T-helper 1 cell treated with Interleukin-12 subunit alpha and Interleukin-12 subunit beta and Interleukin-4 antibody, amounts not matched to agents 30 μg/mL and 1 μg/mL, for 36 hours (primary cell): ENCODE data around the gene PRKG1.
"Not testable (repeated sequence)": the region's sequence is repeated elsewhere in the genome, so short reads cannot be mapped to it uniquely, and the experiment has no call there.

Source experiments
- H3K27ac Mint-ChIP-seq: one replicate; pipeline ENCODE4 v1.8.0; 2021; ENCODE audit warnings: mild to moderate bottlenecking, mixed read lengths
- H3K27me3 Mint-ChIP-seq: one replicate; pipeline ENCODE4 v1.8.0; 2021; ENCODE audit warnings: low read depth, mixed read lengths
- H3K36me3 Mint-ChIP-seq: one replicate; pipeline ENCODE4 v1.8.0; 2021; ENCODE audit warnings: low read depth, mixed read lengths
- H3K4me1 Mint-ChIP-seq: one replicate; pipeline ENCODE4 v1.8.0; 2021; ENCODE audit warnings: low read depth, mixed read lengths
- H3K4me3 Mint-ChIP-seq: one replicate; pipeline ENCODE4 v1.8.0; 2021; ENCODE audit warnings: mild to moderate bottlenecking, moderate library complexity, mixed read lengths
- H3K9me3 Mint-ChIP-seq: one replicate; pipeline ENCODE4 v1.8.0; 2021; ENCODE audit warnings: mixed read lengths

Gene PRKG1

DNA sequence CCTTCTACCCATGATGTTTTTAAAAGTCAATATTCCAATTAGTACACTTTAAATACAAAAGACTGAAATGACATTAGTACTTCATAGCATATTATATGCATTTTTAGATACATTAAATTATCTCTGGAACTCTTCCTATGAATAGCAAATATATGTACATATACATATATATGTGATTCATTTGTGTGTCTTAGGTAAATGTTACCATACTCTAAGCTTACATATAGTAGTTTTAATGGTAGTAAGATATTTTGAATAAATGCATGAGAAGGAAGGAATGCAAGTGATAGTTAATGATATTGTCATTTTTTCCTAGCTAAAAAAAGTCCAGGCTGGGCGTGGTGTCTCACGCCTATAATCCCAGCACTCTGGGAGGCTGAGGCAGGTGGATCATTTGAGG, 671.1 kb downstream of the PRKG1 start:
- Mint-ChIP-seq H3K4me3 (no peak overlapping the region), H3K36me3 (no peaks in the 10 kb centered on the region), H3K27ac (no peak overlapping the region), H3K9me3 (no peaks in the 10 kb centered on the region), H3K4me1 (no peaks in the 10 kb centered on the region), H3K27me3 (peaks cover 4% of the 10 kb centered on the region)

DNA sequence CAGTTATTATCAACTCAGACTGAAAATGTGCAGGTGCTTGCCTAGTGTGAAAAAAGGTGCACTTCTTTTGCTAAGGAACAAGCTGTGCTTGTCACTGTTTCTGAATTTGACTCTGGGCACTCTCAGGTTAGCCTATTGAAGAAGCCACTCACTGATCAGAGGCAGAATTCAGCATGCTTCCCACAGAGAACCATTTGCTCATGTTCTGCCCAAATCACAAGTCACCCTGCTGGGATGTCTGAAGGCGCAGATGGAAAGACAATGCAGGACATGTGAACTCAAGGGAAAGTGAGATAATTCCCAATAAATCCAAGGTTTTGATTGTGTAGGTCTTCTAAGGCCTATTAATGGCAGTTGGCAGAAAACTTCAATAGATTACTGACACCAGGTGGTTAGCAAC, 672.9 kb downstream of the PRKG1 start:
- Mint-ChIP-seq H3K27ac (no peak overlapping the region), H3K9me3 (no peaks in the 10 kb centered on the region), H3K4me1 (no peaks in the 10 kb centered on the region), H3K27me3 (no peaks in the 10 kb centered on the region), H3K36me3 (no peaks in the 10 kb centered on the region), H3K4me3 (no peak overlapping the region)

DNA sequence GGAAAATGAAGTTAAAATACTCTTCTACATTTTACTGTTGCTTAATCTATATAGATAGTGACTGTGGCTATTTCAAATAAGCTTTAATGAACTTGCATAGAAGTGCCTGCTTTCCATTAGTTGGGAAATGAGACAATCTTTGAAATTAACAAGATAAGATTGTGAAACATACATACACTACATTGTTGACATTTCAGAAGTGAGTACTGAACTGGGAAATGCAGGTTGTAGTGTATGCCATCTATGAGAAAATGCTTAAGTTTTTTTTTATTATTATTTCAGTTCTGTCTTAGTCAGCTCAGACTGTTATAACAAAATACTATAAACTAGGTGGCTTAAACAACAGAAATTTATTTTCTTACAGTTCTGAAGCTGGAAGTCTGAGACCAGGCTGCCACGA, 674.7 kb downstream of the PRKG1 start:
- H3K4me1 Mint-ChIP-seq = no peaks in the 10 kb centered on the region
- no peaks in the 10 kb centered on the region for H3K36me3 Mint-ChIP-seq

GRCh38 chr10:51758366-51758765, 684.1 kb downstream of the PRKG1 start:
- H3K36me3 Mint-ChIP-seq = no peaks in the 10 kb centered on the region
- H3K27ac Mint-ChIP-seq = no peak overlapping the region
- peaks cover 1% of the 10 kb centered on the region for H3K4me1 Mint-ChIP-seq

More for the DNA sequence above, 674.7 kb downstream of the PRKG1 start:
- Mint-ChIP-seq H3K4me3 (no peak overlapping the region), H3K9me3 (peaks cover 2% of the 10 kb centered on the region), H3K27me3 (peaks cover 2% of the 10 kb centered on the region), H3K27ac (no peak overlapping the region)

DNA sequence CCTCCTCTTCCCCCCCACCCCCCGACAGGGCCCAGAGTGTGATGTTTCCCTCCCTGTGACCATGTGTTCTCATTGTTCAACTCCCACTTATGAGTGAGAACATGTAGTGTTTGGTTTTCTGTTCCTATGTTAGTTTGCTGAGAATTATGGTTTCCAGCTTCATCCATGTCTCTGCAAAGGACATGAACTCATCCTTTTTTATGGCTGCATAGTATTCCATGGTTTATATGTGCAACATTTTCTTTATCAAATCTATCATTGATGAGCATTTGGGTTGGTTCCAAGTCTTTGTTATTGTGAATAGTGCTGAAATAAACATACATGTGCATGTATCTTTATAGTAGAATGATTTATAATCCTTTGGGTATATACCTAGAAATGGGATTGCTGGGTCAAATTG, 684.6 kb downstream of the PRKG1 start:
- not testable (repeated sequence) for H3K36me3 Mint-ChIP-seq, H3K4me3 Mint-ChIP-seq

More at GRCh38 chr10:51758366-51758765, 684.1 kb downstream of the PRKG1 start:
- Mint-ChIP-seq H3K9me3 (peaks cover 4% of the 10 kb centered on the region), H3K27me3 (peaks cover 8% of the 10 kb centered on the region), H3K4me3 (no peak overlapping the region)

DNA sequence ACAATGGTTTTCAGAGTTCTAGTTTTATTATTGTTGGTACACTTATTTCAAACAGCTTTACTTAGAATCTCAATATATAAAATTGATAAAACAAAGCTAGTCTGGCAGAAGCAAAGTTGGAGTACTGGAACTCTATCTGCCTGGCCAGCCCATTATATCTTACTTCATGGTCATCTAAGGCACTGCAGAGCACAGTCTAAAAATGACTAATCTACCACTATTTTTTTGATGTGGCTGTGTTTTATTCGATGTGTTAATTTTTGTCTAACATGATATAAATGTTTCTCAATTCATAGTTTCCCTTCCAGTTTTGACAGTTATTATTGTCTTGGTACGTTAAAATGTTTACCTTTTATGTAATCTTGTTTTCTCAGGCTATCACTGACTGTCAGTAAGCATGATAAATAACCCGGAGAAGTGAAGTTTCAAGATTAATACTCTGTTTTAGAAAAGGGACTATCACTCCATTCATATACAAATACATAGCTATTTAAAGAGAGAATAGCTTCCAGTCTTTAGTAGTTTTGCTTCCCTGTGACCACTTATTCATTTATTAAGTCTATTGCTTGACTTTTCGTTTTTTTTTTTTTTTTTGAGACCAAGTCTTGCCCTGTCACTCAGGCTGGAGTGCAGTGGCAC, 685.7 kb downstream of the PRKG1 start:
- Mint-ChIP-seq H3K4me1 (peaks cover 1% of the 10 kb centered on the region), H3K27me3 (peaks cover 6% of the 10 kb centered on the region), H3K4me3 (no peak overlapping the region), H3K27ac (no peak overlapping the region), H3K9me3 (no peaks in the 10 kb centered on the region), H3K36me3 (no peaks in the 10 kb centered on the region)

More for the DNA sequence above, 684.6 kb downstream of the PRKG1 start:
- not testable (repeated sequence) for H3K27ac Mint-ChIP-seq, H3K4me1 Mint-ChIP-seq, H3K9me3 Mint-ChIP-seq, H3K27me3 Mint-ChIP-seq

GRCh38 chr10:51760864-51761640, 686.8 kb downstream of the PRKG1 start:
- Mint-ChIP-seq H3K27me3 (peaks cover 6% of the 10 kb centered on the region), H3K4me1 (peaks cover 1% of the 10 kb centered on the region), H3K36me3 (no peaks in the 10 kb centered on the region), H3K4me3 (no peak overlapping the region), H3K9me3 (peaks cover 2% of the 10 kb centered on the region), H3K27ac (no peak overlapping the region)

- no peak overlapping the region for H3K27ac Mint-ChIP-seq
Observed at GRCh38 chr10:51763746-51764145, 689.5 kb downstream of the PRKG1 start.

GRCh38 chr10:51765284-51765971, 691.1 kb downstream of the PRKG1 start:
- Mint-ChIP-seq H3K27me3 (peaks cover 15% of the 10 kb centered on the region), H3K36me3 (peaks cover 2% of the 10 kb centered on the region), H3K4me3 (no peak overlapping the region), H3K4me1 (no peaks in the 10 kb centered on the region), H3K9me3 (peaks cover 14% of the 10 kb centered on the region), H3K27ac (no peak overlapping the region)

More at GRCh38 chr10:51763746-51764145, 689.5 kb downstream of the PRKG1 start:
- Mint-ChIP-seq H3K4me1 (peaks cover 1% of the 10 kb centered on the region), H3K4me3 (no peak overlapping the region), H3K9me3 (peaks cover 14% of the 10 kb centered on the region), H3K36me3 (peaks cover 2% of the 10 kb centered on the region), H3K27me3 (peaks cover 15% of the 10 kb centered on the region)

- Mint-ChIP-seq H3K4me1 (no peaks in the 10 kb centered on the region), H3K27me3 (peaks cover 13% of the 10 kb centered on the region), H3K27ac (no peak overlapping the region), H3K4me3 (no peak overlapping the region), H3K36me3 (peaks cover 2% of the 10 kb centered on the region), H3K9me3 (peaks cover 14% of the 10 kb centered on the region)
Observed at GRCh38 chr10:51766423-51767102, 692.3 kb downstream of the PRKG1 start.

DNA sequence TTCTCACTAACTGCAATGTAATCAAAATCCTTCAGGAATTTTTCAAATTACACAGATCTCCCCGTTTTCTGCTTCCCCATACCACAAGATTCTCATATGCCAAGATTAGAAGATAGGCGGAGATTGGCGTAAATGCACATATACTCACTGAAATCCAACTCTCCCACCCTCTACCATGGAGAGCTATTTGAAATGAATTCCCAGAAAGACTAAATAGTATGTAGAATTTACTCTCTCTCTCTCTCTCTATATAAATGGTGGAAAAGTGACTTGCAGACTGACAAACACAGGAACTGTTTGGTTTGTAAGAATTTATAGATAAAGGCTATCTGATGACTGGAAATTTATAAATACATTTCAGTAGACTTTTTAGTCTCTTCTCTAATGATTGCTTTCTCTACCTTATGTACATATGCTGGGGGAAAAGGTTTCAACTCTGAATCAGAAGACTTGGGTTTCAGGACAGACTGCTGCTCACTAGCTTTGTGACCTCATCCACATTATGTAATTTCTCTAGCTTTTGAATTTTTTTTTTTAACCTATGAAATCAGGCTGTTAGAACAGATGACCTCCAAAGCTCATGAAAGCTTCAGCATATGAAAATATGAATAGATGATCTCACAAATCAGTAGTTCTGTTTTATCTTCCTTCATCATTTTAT, 692.9 kb downstream of the PRKG1 start:
- H3K4me3 Mint-ChIP-seq = no peak overlapping the region
- H3K9me3 Mint-ChIP-seq = peaks cover 14% of the 10 kb centered on the region
- no peaks in the 10 kb centered on the region for H3K4me1 Mint-ChIP-seq
- H3K36me3 Mint-ChIP-seq = peaks cover 2% of the 10 kb centered on the region
- H3K27ac Mint-ChIP-seq = no peak overlapping the region
- H3K27me3 Mint-ChIP-seq = peaks cover 13% of the 10 kb centered on the region

DNA sequence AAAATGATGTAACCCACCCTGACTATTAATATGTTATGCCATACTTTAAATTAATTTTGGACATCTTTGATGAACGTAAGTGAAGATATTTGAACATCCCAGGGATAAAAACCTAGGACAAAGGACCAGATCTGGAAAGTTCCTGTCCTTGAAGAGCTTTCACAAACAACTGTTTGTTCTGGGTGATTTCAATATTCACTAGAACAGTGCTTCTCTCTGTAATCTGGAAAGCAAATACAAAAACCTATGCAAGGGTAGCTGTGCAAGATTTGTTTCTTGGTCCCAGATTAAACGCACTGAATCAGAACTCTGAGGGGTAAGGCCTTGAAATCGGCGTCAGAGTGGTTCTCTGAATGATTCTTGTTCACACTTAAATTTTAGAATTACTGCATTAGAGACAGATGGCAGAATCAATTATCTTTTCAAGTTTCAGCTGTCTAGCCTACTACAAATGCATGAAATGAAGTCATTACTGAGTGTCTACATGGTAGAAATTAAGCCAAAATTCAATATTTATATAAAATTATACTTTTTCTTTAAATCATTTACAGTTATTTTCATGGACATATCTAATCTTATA, 694.7 kb downstream of the PRKG1 start:
- no peak overlapping the region for H3K4me3 Mint-ChIP-seq
- H3K36me3 Mint-ChIP-seq = peaks cover 2% of the 10 kb centered on the region

DNA sequence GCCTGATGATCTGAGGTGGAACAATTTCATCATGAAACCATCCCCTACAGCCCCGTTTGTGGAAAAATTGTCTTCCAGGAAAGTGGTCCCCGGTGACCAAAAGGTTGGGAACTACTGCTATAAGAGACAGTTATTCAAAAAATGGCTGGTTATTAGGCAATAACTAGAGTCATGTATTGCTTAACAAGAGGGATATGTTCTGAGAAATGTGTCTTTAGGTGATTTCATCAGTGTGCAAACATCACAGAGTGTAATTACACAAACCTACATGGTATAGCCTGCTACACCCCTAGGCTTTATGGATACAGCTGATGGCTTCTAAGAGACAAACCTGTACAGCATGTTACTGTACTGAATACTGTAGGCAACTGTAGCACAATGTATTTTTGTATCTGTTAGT, 696.4 kb downstream of the PRKG1 start:
- Mint-ChIP-seq H3K4me1 (no peaks in the 10 kb centered on the region), H3K9me3 (peaks cover 14% of the 10 kb centered on the region), H3K36me3 (peaks cover 2% of the 10 kb centered on the region), H3K27ac (no peak overlapping the region), H3K4me3 (no peak overlapping the region), H3K27me3 (peaks cover 9% of the 10 kb centered on the region)

More for the DNA sequence above, 694.7 kb downstream of the PRKG1 start:
- Mint-ChIP-seq H3K27ac (no peak overlapping the region), H3K27me3 (peaks cover 9% of the 10 kb centered on the region), H3K4me1 (no peaks in the 10 kb centered on the region), H3K9me3 (peaks cover 14% of the 10 kb centered on the region)

- Mint-ChIP-seq H3K27me3 (no peaks in the 10 kb centered on the region), H3K9me3 (no peaks in the 10 kb centered on the region), H3K36me3 (no peaks in the 10 kb centered on the region), H3K4me1 (no peaks in the 10 kb centered on the region), H3K27ac (no peak overlapping the region), H3K4me3 (no peak overlapping the region)
Observed at GRCh38 chr10:51772387-51772786, 698.1 kb downstream of the PRKG1 start.
